HepG2 (cell line): Measurements from ENCODE around the gene AHRR. TPM values are rescaled to one million over a fixed set of nuclear protein-coding genes. Genes with fewer than 3 reads are reported as not detected.

Source experiments
- BHLHE40 ChIP-seq: IDR thresholded peaks from 2 replicates; pipeline ENCODE4 v1.6.1; 2011; ENCODE audit warnings: low read length, improper control_type of control experiment
- CBX5 ChIP-seq: sonication (generic); formaldehyde crosslinking; IDR thresholded peaks from 2 replicates; pipeline ENCODE4 v1.4.0; 2020; ENCODE audit warnings: missing genetic modification reagents, borderline replicate concordance
- CCAR2 ChIP-seq: fragments of 200-400 bp; formaldehyde crosslinking; optimal IDR thresholded peaks from 2 replicates; pipeline ENCODE3; 2018; ENCODE audit warnings: low read depth, mild to moderate bottlenecking, low read length, moderate library complexity
- FOSL2 ChIP-seq: sonication (generic); formaldehyde crosslinking; IDR thresholded peaks from 2 replicates; pipeline ENCODE4 v1.4.0; 2020; ENCODE audit warnings: missing genetic modification reagents
- GATA4 ChIP-seq: sonication (generic); IDR thresholded peaks from 2 replicates; pipeline ENCODE4 v1.6.1; 2016; ENCODE audit warnings: antibody characterized with exemption, low read depth, borderline replicate concordance
- HNF1B ChIP-seq: sonication (generic); formaldehyde crosslinking; IDR thresholded peaks from 2 replicates; pipeline ENCODE4 v1.5.1; 2020; ENCODE audit warnings: mild to moderate bottlenecking, moderate library complexity, missing genetic modification reagents
- ISL2 ChIP-seq: sonication (generic); formaldehyde crosslinking; IDR thresholded peaks from 2 replicates; pipeline ENCODE4 v1.5.0; 2020; ENCODE audit warnings: missing genetic modification reagents
- KDM1A ChIP-seq: IDR thresholded peaks from 2 replicates; pipeline ENCODE4 v1.6.1; 2016; ENCODE audit warnings: missing compliant biosample characterization
- KLF12 ChIP-seq: sonication (generic); formaldehyde crosslinking; IDR thresholded peaks from 2 replicates; pipeline ENCODE4 v1.4.0; 2020; ENCODE audit warnings: missing genetic modification reagents, borderline replicate concordance
- MAFK ChIP-seq, 2 experiments: IDR thresholded peaks in 1 of 2; conservative IDR thresholded peaks in 1 of 2; 2 replicates each; pipeline ENCODE4 v1.6.1; 2011; ENCODE audit warnings: improper control_type of control experiment in 2 of 2, low read length in 2 of 2
- MEIS2 ChIP-seq: sonication (generic); formaldehyde crosslinking; IDR thresholded peaks from 2 replicates; pipeline ENCODE4 v1.9.0; 2021; ENCODE audit warnings: mild to moderate bottlenecking, missing genetic modification reagents
- NCOA1 ChIP-seq: sonication (generic); formaldehyde crosslinking; IDR thresholded peaks from 2 replicates; pipeline ENCODE4 v1.9.0; 2021; ENCODE audit warnings: missing genetic modification reagents
- NFE2L2 ChIP-seq: fragments of 150-350 bp; IDR thresholded peaks from 2 replicates; pipeline ENCODE4 v1.6.1; 2014; ENCODE audit warnings: low read length
- PAF1 ChIP-seq: IDR thresholded peaks from 2 replicates; pipeline ENCODE4 v1.6.1; 2016; ENCODE audit warnings: missing genetic modification reagents, missing compliant biosample characterization
- TRAFD1 ChIP-seq: sonication (generic); formaldehyde crosslinking; IDR thresholded peaks from 2 replicates; pipeline ENCODE4 v1.5.1; 2020; ENCODE audit warnings: missing genetic modification reagents, mild to moderate bottlenecking, borderline replicate concordance
- ZNF263 ChIP-seq: sonication (generic); formaldehyde crosslinking; IDR thresholded peaks from 2 replicates; pipeline ENCODE4 v1.4.0; 2020; ENCODE audit warnings: missing genetic modification reagents
- ZNF451 ChIP-seq: sonication (generic); formaldehyde crosslinking; IDR thresholded peaks from 2 replicates; pipeline ENCODE4 v1.5.0; 2020; ENCODE audit warnings: mild to moderate bottlenecking, missing genetic modification reagents
- ZNF501 ChIP-seq: sonication (generic); formaldehyde crosslinking; IDR thresholded peaks from 2 replicates; pipeline ENCODE4 v1.5.1; 2020; ENCODE audit warnings: mild to moderate bottlenecking, moderate library complexity, missing genetic modification reagents
- ZNF546 ChIP-seq: sonication (generic); formaldehyde crosslinking; conservative IDR thresholded peaks from 2 replicates; pipeline ENCODE4 v1.8.1; 2023; ENCODE audit warnings: mild to moderate bottlenecking, missing genetic modification reagents
- ZNF570 ChIP-seq: sonication (generic); formaldehyde crosslinking; IDR thresholded peaks from 2 replicates; pipeline ENCODE4 v1.4.0; 2020; ENCODE audit warnings: mild to moderate bottlenecking, missing genetic modification reagents, borderline replicate concordance
- ZNF776 ChIP-seq: sonication (generic); formaldehyde crosslinking; IDR thresholded peaks from 2 replicates; pipeline ENCODE4 v1.4.0; 2020; ENCODE audit warnings: mild to moderate bottlenecking, missing genetic modification reagents
- ZNF83 ChIP-seq: sonication (generic); formaldehyde crosslinking; IDR thresholded peaks from 2 replicates; pipeline ENCODE4 v1.4.0; 2020; ENCODE audit warnings: missing genetic modification reagents, mild to moderate bottlenecking, borderline replicate concordance
- polyA plus RNA-seq, 8 experiments: library from polyadenylated mRNA; depleted of rRNA in 3 of 8; stranded (reverse) in 7 of 8; unstranded in 1 of 8; fragments of >200 nt; fragmentation: Illumina TruSeq in 4 of 8; extraction: Trizol in 4 of 8; gene quantifications; 2 replicates each; pipeline versions ENCODE4 v1.2.1 to v1.2.3, GENCODE V29; 2011 to 2016; ENCODE audit warnings: low read depth in 4 of 8, missing spikeins in 1 of 8, mixed read lengths in 1 of 8; ENCODE audit not compliant: insufficient read depth in 1 of 8
- total RNA-seq, 5 experiments: library from RNA; depleted of rRNA; stranded (reverse); fragments of >200 nt; fragmentation: Illumina TruSeq; extraction: Trizol; gene quantifications; 2 replicates each; pipeline ENCODE4 v1.2.3, GENCODE V29; 2016; ENCODE audit warnings: low read depth in 1 of 5
- TF ChIP-seq, protein P1 (sequence below): sonication (generic); formaldehyde crosslinking; IDR thresholded peaks from 2 replicates; pipeline ENCODE4 v1.8.1; 2022; ENCODE audit warnings: low read depth, mild to moderate bottlenecking, missing genetic modification reagents
- TF ChIP-seq, protein P2 (sequence below): sonication (generic); formaldehyde crosslinking; IDR thresholded peaks from 2 replicates; pipeline ENCODE4 v1.8.0; 2022; ENCODE audit warnings: missing genetic modification reagents, low read depth, mild to moderate bottlenecking, borderline replicate concordance

Gene AHRR
- total and polyA plus RNA-seq, 2 of the 13 experiments (the other 11 are each of a cell fraction or from before 2014, with no cell fraction given) = 0.28 to 0.35 TPM

GRCh38 chr5:472076-472655, 150.7 kb downstream of the AHRR start (continued):
- TF ChIP-seq CBX5 (CRISPR knock-in tag) (no peak), GATA4 (no peak), FOSL2 (CRISPR knock-in tag) (no peak), NCOA1 (CRISPR knock-in tag) (no peak; the same call in 1 of the 2 replicates), ZNF546 (CRISPR knock-in tag) (no peak; the same call in 1 of the 2 replicates), TRAFD1 (CRISPR knock-in tag) (no peak), ZNF83 (CRISPR knock-in tag) (no peak), PAF1 (CRISPR knock-in tag) (no peak), ZNF263 (CRISPR knock-in tag) (no peak; the same call in 1 of the 2 replicates), MAFK (conservative IDR thresholded peaks at IDR 0.05 in 1 of 2, IDR thresholded peaks at IDR 0.05 in 1 of 2; ENCODE audit: low read length in 2 of 2) (no peak), MEIS2 (CRISPR knock-in tag) (0 out of 2 replicates have a peak, but pooled peaks have one; percentile 3), ZNF501 (CRISPR knock-in tag) (peak; percentile 82), ZNF451 (CRISPR knock-in tag) (no peak), KLF12 (0 out of 2 replicates have a peak, but pooled peaks have one; percentile 29), ZNF570 (CRISPR knock-in tag) (no peak), ZNF776 (no peak), BHLHE40 (no peak), HNF1B (CRISPR knock-in tag) (peak; percentile 83), NFE2L2 (no peak), CCAR2 (no peak), ISL2 (CRISPR knock-in tag) (no peak), KDM1A (CRISPR knock-in tag) (no peak)
- TF ChIP-seq, protein P1, sequence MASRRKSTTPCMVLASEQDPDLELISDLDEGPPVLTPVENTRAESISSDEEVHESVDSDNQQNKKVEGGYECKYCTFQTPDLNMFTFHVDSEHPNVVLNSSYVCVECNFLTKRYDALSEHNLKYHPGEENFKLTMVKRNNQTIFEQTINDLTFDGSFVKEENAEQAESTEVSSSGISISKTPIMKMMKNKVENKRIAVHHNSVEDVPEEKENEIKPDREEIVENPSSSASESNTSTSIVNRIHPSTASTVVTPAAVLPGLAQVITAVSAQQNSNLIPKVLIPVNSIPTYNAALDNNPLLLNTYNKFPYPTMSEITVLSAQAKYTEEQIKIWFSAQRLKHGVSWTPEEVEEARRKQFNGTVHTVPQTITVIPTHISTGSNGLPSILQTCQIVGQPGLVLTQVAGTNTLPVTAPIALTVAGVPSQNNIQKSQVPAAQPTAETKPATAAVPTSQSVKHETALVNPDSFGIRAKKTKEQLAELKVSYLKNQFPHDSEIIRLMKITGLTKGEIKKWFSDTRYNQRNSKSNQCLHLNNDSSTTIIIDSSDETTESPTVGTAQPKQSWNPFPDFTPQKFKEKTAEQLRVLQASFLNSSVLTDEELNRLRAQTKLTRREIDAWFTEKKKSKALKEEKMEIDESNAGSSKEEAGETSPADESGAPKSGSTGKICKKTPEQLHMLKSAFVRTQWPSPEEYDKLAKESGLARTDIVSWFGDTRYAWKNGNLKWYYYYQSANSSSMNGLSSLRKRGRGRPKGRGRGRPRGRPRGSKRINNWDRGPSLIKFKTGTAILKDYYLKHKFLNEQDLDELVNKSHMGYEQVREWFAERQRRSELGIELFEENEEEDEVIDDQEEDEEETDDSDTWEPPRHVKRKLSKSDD (CRISPR knock-in tag) = no peak; the same call in 1 of the 2 replicates
- TF ChIP-seq, protein P2, sequence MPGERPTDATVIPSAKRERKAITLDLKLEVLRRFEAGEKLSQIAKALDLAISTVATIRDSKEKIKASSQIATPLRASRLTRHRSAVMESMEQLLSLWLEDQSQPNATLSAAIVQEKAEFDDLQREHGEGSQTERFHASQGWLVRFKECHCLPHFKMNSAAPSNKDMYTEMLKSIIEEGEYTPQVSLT (CRISPR knock-in tag) = no peak
- TF ChIP-seq, all 625 proteins: peak for 54
